NCI-H128 (cell line): ENCODE measurements around the gene NFE2L3.

ENCODE experiments used
- DNase-seq: peaks from one replicate; lab custom pipeline; 2025; ENCODE audit not compliant: unreplicated experiment; lab: John Stamatoyannopoulos, UW

The NFE2L3 gene

DNA sequence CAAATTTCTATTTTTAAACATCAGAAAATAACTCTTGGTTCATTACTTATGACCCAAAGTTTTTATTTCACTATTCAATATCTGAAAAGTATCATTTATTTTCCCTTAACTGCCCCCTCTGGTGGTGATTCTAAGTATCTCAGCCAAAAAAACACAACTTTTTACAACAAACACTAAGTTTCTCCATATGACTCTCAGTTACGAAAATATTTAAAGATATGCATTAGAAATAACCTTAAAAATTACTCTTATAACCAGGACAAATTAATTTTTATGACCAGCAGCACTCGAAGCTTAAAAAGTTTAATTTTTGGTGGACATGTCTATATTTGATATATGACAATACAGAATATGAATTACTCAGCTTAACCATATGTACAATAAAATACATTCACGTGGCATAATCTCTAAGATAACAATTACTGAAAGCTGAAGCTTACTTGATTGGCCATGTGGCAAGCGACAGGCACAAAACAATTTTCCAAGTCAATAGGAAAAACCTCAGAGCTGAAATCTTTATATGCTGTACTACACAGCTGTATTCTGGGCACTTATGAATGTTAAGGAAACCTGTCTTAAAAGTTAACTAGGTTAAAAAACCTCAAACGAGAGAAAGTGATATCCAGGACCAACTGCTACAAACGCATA lies 46.3 kb downstream of the NFE2L3 start:
- DNase-seq, result no peak

- DNase-seq, result no peak
Measured at GRCh38 chr7:26198781-26199169, 46.8 kb downstream of the NFE2L3 start.

GRCh38 chr7:26199301-26200037 lies 47.5 kb downstream of the NFE2L3 start:
- DNase-seq, result no peak

DNA sequence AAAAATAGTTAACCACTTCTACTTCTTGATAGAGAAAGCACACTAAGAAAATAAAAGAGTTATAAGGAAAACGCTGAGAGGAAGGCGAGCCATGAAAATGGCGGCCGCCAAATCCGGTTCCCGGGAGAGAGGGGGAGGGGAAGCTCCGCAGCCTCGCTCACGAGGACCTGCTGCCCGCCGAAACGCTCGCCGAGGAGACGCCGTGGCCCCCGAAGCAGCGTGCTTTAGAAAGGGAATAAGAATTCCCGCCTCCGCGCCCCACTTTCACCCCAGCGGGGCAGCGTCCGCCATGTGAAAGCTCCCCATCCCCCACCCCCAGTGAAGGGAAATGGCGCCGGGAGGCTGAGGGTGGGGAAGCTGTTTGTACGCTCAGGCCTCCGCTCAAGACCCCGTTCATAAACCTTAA lies 48.0 kb downstream of the NFE2L3 start:
- DNase-seq, result no peak

- peak; percentile 98 for DNase-seq
Measured at GRCh38 chr7:26200444-26201246, 48.6 kb downstream of the NFE2L3 start, which contains the start of gene HNRNPA2B1. Gene HNRNPA2B1 (minus strand): TSS chr7:26200746. CDS start chr7:26200577, 169 bp downstream.

- peak; percentile 92 for DNase-seq
Measured at GRCh38 chr7:26201247-26202018, 49.4 kb downstream of the NFE2L3 start, which contains the start of gene CBX3. Gene CBX3 (plus strand): TSS chr7:26201745. CDS start chr7:26202999, 1,254 bp downstream.

- no peak for DNase-seq
Measured at GRCh38 chr7:26202019-26202990, 50.3 kb downstream of the NFE2L3 start.

GRCh38 chr7:26203016-26203415 lies 51.0 kb downstream of the NFE2L3 start:
- no peak for DNase-seq

DNA sequence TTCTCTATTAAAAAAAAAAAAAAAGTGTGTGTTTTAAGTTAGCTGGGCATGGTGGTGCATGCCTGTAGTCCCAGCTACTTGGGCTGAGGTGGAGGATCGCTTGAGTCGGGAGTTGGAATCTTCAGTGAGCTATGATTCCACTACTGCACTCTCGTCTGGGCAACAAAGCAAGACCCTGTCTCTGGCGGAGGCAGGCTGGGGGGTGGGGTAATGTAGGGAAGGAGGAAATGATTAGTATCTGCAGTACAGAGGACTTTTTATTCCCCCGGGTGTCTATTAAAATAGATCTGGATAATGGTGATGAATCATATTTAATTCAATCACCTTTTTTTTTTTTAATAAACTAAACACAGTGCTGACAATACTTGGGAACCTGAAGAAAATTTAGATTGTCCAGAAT lies 56.0 kb downstream of the NFE2L3 start:
- no peak for DNase-seq

DNA sequence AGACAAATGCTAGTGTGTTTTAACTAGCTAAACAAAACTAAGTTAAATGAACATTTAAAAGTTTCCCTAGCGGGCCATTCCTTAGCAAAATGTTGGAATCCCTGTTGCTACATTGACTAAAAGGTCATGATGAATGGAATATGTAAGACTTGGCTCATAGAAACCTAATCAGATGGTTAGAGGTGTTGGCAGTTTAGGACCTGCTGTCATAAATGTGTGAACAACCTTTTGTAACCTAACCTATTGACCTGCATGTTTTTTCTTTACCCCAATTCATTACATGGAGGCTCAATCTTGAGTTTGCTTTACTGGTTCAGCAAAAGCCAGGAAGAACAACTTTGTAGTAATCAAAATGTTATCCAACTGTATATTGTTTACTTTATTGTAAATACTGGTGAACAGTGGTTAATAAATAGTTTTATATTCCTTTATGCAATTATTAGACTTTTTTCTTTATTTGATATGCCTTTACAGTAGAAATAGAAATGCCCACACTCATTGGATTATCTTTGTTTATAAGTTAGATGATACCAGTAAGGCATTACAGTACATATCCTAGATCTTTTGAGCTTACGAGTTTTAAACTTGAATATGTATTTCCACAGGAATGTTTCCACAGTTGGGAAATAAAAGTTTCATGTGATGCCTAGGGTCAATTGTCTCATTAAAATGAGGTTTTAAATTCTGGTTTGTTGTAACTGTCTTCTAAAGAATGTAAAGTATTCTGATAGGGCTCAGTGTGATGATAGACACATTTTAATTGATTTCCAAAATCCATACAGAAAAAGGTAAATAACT lies 61.1 kb downstream of the NFE2L3 start:
- no peak for DNase-seq

- DNase-seq, result no peak
Measured at GRCh38 chr7:26213807-26214515, 62.0 kb downstream of the NFE2L3 start.

DNA sequence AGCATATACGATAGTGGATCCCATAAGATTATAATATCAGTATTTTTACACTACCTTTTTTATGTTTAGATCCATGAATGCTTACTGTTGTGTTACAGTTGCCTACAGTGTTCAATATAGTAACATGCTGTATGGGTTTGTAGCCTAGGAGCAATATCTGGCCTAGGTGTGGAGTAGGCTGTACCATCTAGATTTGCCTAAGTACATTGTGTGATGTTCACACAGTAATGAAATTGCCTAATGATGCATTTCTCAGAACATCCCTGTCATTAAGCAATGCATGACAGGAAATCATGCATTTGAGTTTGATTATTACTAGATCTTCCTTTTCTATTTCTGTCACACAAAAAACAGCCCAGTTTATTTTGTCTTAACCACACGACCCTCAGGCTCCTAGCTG lies 64.1 kb downstream of the NFE2L3 start:
- DNase-seq, result no peak

DNA sequence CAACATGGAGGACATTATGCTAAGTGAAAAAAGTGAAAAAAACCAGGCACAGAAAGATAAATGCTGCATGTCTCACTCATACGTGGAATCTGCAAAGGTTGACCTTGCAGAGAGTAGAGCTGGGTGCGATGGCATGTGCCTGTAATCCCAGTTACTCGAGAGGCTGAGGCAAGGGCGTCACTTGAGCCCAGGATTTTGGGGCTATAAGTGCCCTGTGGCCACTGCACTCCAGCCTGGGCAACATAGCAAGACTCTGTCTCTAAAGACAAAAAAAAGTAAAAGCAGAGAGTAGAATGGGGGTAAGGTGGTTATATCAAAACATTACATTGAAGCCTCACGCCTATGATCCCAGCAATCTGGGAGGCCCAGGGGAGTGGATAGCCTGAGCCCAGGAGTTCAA lies 72.4 kb downstream of the NFE2L3 start:
- DNase-seq, result no peak

GRCh38 chr7:26227987-26228386 lies 76.0 kb downstream of the NFE2L3 start:
- no peak for DNase-seq

GRCh38 chr7:26233902-26234511 lies 82.0 kb downstream of the NFE2L3 start:
- no peak for DNase-seq
